Colon (tissue), 2 donors: ENCODE results near the gene ATRAID.
"Not testable (repeated sequence)": the region's sequence is repeated elsewhere in the genome, so short reads cannot be mapped to it uniquely, and the experiment has no call there.

Experiments
- FAIRE-seq: peaks from 2 replicates; lab custom pipeline; 2012; peaks lifted over from hg19 to GRCh38; lab: Jason Lieb, UNC
- donor health status: control.
- donor health status: control.

Gene ATRAID

DNA sequence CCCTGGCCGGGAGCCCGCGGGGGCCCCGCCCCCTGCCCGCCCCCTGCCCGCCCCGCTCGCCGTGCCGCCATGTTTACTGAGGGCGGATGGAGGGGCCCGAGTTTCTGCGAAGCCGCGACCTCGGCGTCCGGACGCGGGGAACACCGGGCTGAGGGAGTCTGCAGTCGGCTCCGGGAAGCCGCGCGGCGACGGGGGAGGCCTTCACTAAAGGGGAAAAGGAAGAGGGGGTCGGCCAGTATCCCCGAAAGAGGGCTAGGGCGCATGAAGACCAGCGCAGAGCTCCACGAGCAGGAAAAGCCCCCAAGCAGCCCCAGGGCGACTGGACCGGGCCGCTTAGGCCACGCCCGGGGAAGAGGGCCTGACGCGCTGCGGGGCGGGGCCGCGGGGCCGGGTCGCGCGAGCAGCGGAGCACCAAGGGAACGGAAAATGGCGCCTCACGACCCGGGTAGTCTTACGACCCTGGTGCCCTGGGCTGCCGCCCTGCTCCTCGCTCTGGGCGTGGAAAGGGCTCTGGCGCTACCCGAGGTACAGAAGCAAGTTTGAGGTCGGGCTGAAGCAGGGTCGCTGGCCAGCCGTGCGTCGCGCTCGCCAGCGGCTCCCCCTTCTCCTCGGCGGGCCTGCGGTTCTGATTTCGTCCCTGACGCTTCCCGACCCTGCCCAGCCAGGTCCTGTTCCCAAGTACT, at the start of gene ATRAID, which contains the start of gene SLC5A6:
Gene ATRAID (plus strand): TSS at position 99 of the 683 bp plus-strand sequence. CDS start 328 bp downstream, at position 427.
Gene SLC5A6 (minus strand): TSS at position 326 of the 683 bp plus-strand sequence. CDS start 4,618 bp downstream, outside the sequence.
- FAIRE-seq: no peak

DNA sequence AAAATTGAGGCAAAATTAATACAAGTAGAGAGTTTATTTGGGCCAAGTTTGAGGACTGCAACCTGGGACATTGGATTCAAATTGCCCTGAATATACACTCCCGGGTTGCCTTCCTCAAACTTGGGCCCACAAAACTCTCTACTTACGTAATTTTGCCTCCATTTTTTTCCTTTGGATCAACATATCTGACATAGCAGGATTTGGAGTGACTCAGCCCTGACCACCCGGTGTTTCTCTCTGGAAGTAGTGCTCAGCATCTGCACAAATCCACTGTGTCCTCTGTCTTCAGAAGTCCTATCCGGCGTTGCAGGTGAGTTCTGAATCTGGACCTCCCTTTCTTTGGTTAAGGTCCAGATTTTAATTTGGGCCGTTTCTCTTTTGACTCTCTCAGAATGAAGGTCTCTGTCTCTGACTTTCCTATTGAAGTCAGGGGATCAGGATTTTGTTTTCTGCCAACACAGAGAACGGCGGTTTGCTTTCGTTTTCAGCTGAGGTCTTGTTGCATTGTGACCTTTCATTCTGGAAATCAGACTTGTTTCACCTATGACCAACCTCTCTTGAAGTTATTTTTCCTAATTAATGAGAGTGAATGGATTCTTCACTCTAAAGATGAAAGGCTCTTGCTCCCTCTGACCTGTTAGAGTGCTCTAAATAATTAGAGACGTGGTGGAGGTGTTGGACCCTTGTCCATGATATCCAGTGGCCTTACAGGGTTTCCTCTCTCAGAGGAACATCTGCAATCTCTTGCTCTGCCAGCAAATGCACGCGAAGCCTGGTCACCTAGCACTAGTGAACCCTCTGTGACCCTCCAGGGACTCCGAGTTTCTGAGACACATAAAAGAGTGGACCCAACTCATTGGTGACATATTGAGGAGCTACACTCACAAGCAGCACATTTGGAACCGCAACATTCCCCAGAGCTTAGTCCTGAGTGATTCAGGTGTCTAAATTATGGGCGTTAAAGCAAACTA, 49.4 kb upstream of the ATRAID start:
- FAIRE-seq: no peak

GRCh38 chr2:27164960-27165763, 46.7 kb upstream of the ATRAID start:
- FAIRE-seq: no peak

GRCh38 chr2:27170581-27171337, 41.1 kb upstream of the ATRAID start:
- no peak for FAIRE-seq

- no peak for FAIRE-seq
Observed at GRCh38 chr2:27171351-27171848, 40.4 kb upstream of the ATRAID start.

DNA sequence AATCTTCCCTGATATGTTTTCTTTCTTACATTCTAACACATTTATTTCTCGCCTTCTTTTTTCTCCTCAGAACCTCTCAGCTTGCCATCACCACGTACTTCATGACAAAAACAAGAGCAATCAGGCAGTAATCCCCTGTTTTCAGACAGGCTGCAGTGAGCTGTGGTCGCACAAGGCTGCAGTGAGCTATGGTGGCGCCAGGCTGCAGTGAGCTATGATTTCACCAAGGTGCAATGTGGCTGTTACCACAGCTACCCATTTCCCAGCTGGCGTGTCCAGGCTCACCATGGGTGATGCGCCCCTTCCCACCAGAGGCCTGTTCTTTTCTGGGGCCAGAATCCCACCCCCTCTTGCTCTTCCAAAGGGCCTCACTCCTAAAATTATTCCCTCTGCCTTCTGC, 37.2 kb upstream of the ATRAID start:
- FAIRE-seq: no peak

DNA sequence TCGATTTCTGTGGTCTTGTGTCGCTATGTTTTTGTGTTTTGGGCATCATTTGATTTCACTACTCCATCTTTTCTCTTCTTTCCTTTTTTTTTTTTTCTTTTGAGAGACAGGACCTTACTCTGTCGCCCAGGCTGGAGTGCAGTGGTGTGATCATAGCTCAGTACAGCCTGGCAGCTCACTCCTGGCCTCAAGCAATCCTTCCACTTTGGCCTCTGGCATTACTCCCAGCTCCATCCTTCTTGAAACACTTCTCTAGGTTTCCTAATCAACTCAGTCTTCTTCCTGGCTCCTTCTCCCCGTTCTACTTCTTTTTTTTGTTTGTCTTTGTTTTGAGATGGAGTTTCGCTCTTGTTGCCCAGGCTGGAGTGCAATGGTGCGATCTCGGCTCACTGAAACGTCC, 36.5 kb upstream of the ATRAID start:
- FAIRE-seq: no peak

GRCh38 chr2:27175781-27176180, 36.1 kb upstream of the ATRAID start:
- FAIRE-seq: not testable (repeated sequence)

DNA sequence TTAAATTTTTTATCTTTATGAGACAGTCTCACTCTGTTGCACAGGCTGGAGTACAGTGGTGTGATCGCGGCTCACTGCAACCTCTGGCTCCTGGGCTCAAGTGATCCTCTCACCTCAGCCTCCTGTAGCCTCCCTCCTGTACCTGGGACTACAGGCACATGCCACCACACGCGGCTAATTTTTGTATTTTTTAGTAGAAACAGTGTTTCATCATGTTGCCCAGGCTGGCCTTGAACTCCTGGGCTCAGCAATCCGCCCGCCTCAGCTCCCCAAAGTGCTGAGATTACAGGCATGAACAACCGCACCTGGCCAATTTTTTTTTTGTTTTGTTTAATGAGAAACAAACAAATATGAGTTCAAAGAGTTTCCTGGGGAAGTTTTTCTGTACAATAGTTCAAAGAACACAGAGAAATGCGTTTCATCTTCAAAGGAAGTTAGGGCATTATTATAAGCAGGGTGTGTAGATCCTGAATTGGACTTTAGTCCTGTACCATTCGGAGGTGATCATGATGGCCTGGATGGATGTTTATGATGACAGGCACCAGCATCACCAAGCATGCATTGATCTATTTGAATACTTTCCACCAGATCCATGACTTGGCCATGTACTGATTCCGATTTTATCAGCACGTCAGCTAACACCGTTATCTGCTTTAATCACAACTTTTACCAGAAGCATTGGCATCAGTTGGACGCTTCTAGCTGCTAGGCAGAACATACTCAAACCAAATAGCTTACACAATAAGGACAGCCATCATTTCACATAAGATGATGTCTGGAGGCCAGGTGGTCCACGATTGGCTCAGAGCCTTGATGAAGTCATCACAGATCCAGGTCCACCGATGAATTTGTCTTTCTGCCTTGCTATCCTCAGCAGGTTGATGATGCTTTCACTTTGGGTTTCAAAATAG, 34.1 kb upstream of the ATRAID start:
- no peak for FAIRE-seq

DNA sequence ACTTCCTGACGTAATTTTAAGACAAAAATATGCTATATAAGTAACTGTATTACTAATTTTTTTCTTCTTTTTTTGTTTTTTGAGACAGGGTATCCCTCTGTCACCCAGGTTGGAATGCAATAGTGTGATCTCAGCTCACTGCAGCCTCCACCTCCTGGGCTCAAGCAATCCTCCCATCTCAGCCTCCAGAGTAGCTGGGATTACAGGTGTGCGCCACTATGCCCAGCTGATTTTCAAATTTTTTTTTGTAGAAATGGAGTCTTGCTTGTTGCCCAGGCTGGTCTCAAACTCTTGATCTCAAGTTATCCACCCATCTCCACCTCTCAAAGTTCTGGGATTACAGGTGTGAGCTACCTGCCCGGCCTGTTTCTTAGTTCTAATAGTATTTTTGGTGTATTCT, 33.4 kb upstream of the ATRAID start:
- no peak for FAIRE-seq

- FAIRE-seq: no peak
Observed at GRCh38 chr2:27179344-27180000, 32.4 kb upstream of the ATRAID start.

- no peak for FAIRE-seq
Observed at GRCh38 chr2:27182346-27182745, 29.5 kb upstream of the ATRAID start.

DNA sequence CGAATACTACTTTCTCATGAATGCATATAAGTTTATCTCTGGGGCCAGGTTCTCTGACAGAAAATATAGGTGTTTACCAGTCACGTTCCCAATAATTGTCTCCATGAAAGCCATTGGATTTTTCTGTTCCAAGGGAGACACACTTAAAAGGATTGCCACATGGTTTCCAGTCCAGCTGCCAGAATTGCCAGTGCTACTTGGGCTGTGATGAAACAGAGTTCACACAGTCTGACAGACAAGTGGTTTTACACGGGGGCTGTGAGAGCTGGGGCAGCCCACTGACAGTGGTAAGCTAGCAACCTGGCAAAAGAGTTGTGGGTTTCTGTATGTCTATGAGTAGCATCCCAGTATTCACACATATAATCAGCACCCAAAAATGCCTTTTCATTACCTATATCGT, 27.7 kb upstream of the ATRAID start:
- FAIRE-seq: no peak

GRCh38 chr2:27185331-27186026, 26.4 kb upstream of the ATRAID start:
- no peak for FAIRE-seq

DNA sequence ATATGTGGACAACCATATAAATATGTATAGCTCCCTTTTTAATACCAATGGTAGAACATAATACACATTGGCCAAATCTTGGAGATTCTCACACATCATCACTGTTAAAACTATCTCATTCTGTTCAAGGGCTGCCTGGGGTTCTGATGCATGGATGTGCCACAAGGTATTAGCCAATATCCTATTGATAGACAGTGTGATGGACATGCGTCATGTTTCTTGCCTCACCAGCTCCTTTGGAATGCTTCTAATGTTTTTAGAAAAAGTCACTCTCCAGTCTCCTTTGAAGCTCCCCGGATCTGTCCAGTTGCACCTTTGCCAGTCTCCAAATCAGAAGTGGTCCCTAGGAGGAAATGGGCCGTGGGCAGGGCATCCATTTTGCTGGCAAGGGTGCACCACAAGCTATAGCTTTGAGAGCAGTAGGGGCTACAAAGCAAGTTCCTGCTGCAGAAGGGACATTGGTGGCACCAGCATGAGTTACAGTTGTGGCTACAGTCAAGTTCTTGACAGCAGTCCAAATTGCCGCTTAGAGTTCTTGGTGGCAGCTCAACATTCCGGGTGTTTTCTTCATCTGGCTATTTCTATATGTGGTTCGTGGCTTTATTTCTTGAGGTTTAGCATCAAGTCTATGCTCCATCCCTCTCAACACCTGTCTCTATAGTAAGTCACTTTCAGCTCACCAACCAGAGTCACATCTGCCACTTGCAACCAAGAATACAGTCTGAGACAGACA, 25.1 kb upstream of the ATRAID start:
- no peak for FAIRE-seq

DNA sequence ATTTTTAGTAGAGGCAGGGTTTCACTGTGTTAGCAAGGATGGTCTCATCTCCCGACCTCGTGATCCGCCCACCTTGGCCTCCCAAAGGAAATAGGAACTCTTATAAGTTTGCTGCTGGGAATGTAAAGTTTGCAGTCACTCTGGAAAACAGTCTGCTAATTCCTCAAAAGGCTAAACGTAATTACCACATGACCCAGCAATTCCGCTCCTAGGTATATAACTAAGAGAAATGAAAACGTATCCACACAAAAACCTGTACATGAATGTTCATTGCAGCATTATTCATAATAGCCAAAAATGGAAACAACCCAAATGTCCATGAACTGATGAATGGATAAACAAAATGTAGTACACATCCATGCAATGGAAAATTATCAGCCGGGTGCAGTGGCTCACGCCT, 21.9 kb upstream of the ATRAID start:
- no peak for FAIRE-seq

- no peak for FAIRE-seq
Observed at GRCh38 chr2:27191070-27191829, 20.6 kb upstream of the ATRAID start.
